PC-9 (cell line): ENCODE results near the gene ARHGEF39.

ENCODE experiments used
- EZH2 ChIP-seq: fragments of 200-600 bp; sonication (generic); IDR thresholded peaks from 2 replicates; pipeline ENCODE4 v1.8.0; 2017; ENCODE audit warnings: antibody characterized with exemption, low read depth
- TF ChIP-seq, protein P1 (sequence below): fragments of 200-600 bp; sonication (generic); conservative IDR thresholded peaks from 2 replicates; pipeline ENCODE4 v1.6.1; 2017; ENCODE audit warnings: mixed run types, antibody characterized with exemption, mild to moderate bottlenecking, moderate library complexity

DNA sequence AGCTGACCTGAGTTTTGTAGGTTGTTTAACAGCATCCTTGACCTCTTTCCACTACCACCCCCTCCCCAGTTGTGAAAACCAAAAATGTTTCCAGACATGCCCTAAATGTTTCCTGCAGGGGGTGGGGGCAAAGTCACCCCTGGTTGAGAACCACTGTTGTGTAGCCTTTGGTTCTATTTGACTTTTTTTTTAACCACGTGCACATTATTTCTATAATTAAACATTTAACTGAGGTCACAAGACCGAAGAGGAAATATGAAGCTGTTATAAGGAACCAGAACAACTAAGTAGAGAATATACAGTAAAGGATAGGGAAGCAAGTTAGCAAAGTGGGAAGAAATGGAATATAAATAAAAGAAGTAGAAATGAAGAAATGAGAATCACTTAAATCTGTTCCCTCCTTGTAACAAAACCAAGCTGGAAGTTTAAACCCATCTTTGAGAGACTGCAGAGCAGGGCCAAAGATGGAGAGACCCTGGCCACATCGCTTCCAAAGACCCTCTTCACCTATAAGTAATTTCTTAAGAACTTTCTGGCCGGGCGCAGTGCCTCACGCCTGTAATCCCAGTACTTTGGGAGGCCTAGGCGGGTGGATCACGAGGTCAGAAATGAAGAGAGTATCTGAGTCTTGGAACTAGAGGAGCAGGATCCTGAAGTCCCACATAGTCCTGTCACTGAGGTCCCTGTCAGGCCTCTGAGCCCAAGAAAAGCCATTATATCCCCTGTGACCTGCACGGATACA, 28.7 kb downstream of the ARHGEF39 start:
- TF ChIP-seq, protein P1, sequence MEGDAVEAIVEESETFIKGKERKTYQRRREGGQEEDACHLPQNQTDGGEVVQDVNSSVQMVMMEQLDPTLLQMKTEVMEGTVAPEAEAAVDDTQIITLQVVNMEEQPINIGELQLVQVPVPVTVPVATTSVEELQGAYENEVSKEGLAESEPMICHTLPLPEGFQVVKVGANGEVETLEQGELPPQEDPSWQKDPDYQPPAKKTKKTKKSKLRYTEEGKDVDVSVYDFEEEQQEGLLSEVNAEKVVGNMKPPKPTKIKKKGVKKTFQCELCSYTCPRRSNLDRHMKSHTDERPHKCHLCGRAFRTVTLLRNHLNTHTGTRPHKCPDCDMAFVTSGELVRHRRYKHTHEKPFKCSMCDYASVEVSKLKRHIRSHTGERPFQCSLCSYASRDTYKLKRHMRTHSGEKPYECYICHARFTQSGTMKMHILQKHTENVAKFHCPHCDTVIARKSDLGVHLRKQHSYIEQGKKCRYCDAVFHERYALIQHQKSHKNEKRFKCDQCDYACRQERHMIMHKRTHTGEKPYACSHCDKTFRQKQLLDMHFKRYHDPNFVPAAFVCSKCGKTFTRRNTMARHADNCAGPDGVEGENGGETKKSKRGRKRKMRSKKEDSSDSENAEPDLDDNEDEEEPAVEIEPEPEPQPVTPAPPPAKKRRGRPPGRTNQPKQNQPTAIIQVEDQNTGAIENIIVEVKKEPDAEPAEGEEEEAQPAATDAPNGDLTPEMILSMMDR, result no peak
- no peak for TF ChIP-seq EZH2
